Ovary (tissue), 9 donors: ENCODE results near the gene TMEFF2. TPM values are rescaled to one million over a fixed set of nuclear protein-coding genes. Genes with fewer than 3 reads are reported as not detected.
"Not testable (repeated sequence)": the region's sequence is repeated elsewhere in the genome, so short reads cannot be mapped to it uniquely, and the experiment has no call there.

ENCODE experiments used
- DNase-seq, 5 donors: peaks; one replicate each; pipeline ENCODE4 v3.0.0-alpha.2; 2019 to 2020
- H3K27ac ChIP-seq, 2 donors: fragments of 200-600 bp; one replicate each; pipeline versions ENCODE4 v1.5.1 to v1.8.0; 2019 to 2022
- H3K27me3 ChIP-seq: fragments of 200-600 bp; one replicate; pipeline ENCODE4 v1.8.0; 2022
- H3K36me3 ChIP-seq: fragments of 200-600 bp; sonication (generic); one replicate; pipeline ENCODE4 v1.5.1; 2019
- H3K4me1 ChIP-seq: one replicate; pipeline ENCODE4 v1.8.1; 2013; ENCODE audit warnings: mild to moderate bottlenecking, moderate library complexity; ENCODE audit not compliant: insufficient read depth
- H3K4me3 ChIP-seq: fragments of 200-600 bp; sonication (generic); one replicate; pipeline ENCODE4 v1.5.1; 2017
- H3K9me3 ChIP-seq, 2 donors: fragments of 200-600 bp in 1 of 2; sonication (generic) in 1 of 2; one replicate each; pipeline versions ENCODE4 v1.5.1 to v1.8.1; 2013 to 2019; ENCODE audit warnings: mild to moderate bottlenecking in 1 of 2, moderate library complexity in 1 of 2
- EP300 ChIP-seq: sonication (generic); formaldehyde crosslinking; IDR thresholded peaks from one replicate; pipeline ENCODE4 v1.6.1; 2017; ENCODE audit warnings: antibody characterized with exemption
- POLR2A ChIP-seq: fragments of 450-650 bp; IDR thresholded peaks from one replicate; pipeline ENCODE4 v1.6.1; 2017; ENCODE audit warnings: antibody characterized with exemption, mild to moderate bottlenecking, moderate library complexity
- WGBS, 3 donors: extraction: QIAGEN DNeasy Blood & Tissue Kit in 1 of 3; methylation state at CpG; one replicate each; pipeline versions ENCODE4 v1.1.5 to v1.1.7; 2013 to 2017; 5-methylcytosine and 5-hydroxymethylcytosine counted together
- intact Hi-C, 4 donors: fragments of 100-400 bp; cut with DNase I; formaldehyde crosslinking; loops; one replicate each; pipeline versions ENCODE4 v1.11.0 to v1.15.1; 2022 to 2023
- polyA plus RNA-seq, 2 donors: library from polyadenylated mRNA; stranded (reverse); fragments of 200-250 nt in 1 of 2; fragments of 350-450 nt in 1 of 2; fragmentation: Illumina TruSeq in 1 of 2; extraction: RNeasy Lipid Tissue Mini Kit (QIAGEN cat#74804) in 1 of 2; gene quantifications; one replicate each; pipeline ENCODE4 v1.2.3, GENCODE V29; 2013 to 2014
- total RNA-seq, 7 donors: library from RNA; depleted of rRNA in 2 of 7; stranded (reverse); fragments of >200 nt in 2 of 7; fragmentation: NEBNext Ultra II Directional in 3 of 7; extraction: Animal tissue kit (Norgen Biotek cat#: 25700) in 3 of 7; gene quantifications; one replicate each; pipeline versions ENCODE4 v1.1.0 to v1.2.4, GENCODE V29; 2016 to 2023
- TF ChIP-seq, protein P1 (sequence below), 3 donors: fragments of 450-650 bp in 2 of 3; fragments of 200-600 bp in 1 of 3; IDR thresholded peaks; one replicate each; pipeline versions ENCODE4 v1.5.1 to v1.8.0; 2016 to 2022; ENCODE audit warnings: antibody characterized with exemption in 3 of 3, mild to moderate bottlenecking in 1 of 3
- donor health status: DM: no; HTN: no; CAD: no; lungs with moderate emphysema.
- donor health status: DM: no; HTN: no; CAD: no.
- donor health status: Bipolar disorder and iron deficiency.
- donor health status: DM: yes; HTN: yes; CAD: no.
- donor health status: DM: no; HTN: no; CAD: no.
- donor health status: DM: yes; HTN: yes; CAD: no.

TMEFF2 gene
- total and polyA plus RNA-seq, 9 donors: 0.05 to 0.34 (median 0.08) TPM; not detected in 5

DNA sequence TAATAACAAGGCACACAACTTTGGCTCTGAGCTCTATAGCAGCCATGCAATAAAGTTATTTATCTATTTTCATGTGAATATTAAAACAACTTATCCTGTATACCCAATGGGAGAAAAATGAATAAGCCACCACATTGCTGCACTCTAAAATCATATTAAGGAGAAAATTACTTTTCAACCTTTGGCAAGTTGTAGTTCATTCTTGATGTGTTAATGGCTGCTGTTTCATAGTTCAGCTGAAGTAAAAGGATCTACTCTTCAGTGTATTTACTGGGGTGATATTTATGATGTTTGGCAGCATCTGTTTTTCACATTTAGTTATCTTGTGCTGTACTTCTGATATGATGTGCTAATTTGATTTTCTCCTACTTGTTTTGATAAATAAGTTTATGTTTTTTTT lies 71.8 kb downstream of the TMEFF2 start:
- no peak for DNase-seq
- Histone ChIP-seq H3K27me3 (no peaks in the 10 kb centered on the region), H3K4me1 (no peaks in the 10 kb centered on the region), H3K36me3 (no peaks in the 10 kb centered on the region), H3K27ac (no peak overlapping the region), H3K9me3 (no peaks in the 10 kb centered on the region), H3K4me3 (no peak overlapping the region)
- TF ChIP-seq EP300 (no peak), POLR2A (no peak)
- TF ChIP-seq, protein P1, sequence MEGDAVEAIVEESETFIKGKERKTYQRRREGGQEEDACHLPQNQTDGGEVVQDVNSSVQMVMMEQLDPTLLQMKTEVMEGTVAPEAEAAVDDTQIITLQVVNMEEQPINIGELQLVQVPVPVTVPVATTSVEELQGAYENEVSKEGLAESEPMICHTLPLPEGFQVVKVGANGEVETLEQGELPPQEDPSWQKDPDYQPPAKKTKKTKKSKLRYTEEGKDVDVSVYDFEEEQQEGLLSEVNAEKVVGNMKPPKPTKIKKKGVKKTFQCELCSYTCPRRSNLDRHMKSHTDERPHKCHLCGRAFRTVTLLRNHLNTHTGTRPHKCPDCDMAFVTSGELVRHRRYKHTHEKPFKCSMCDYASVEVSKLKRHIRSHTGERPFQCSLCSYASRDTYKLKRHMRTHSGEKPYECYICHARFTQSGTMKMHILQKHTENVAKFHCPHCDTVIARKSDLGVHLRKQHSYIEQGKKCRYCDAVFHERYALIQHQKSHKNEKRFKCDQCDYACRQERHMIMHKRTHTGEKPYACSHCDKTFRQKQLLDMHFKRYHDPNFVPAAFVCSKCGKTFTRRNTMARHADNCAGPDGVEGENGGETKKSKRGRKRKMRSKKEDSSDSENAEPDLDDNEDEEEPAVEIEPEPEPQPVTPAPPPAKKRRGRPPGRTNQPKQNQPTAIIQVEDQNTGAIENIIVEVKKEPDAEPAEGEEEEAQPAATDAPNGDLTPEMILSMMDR (IDR thresholded peaks at IDR 0.05): no peak
- intact Hi-C loops: no loop called here

DNA sequence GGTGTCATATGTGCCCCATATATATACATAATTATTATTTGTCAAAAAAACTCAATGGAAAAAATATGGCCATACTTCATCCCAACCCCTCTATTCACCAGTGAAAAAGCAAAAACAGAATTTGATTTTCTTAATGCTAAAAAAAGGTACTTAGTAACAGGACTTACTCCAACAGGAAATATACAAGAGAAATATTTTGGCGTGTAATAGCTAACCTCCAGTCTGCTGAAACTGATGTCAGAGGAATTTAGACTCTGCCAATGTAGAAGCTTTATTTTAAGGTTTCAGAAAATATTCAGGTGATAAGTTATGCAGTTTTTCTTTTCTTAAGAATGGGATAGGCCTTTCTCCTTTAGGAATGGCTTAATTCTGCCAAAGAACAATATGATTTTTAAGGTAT lies 72.6 kb downstream of the TMEFF2 start:
- Histone ChIP-seq H3K4me3 (no peak overlapping the region), H3K27me3 (no peaks in the 10 kb centered on the region), H3K4me1 (no peaks in the 10 kb centered on the region), H3K27ac (no peak overlapping the region), H3K9me3 (no peaks in the 10 kb centered on the region), H3K36me3 (no peaks in the 10 kb centered on the region)
- no peak for DNase-seq
- 10 to 36% (median 25%) methylated on average over 1 of the region's 1 CpG for WGBS, 3 donors
- TF ChIP-seq EP300 (no peak), POLR2A (no peak)
- TF ChIP-seq, protein P1 (IDR thresholded peaks at IDR 0.05): no peak
- intact Hi-C loops: no loop called here

GRCh38 chr2:192119536-192119935 lies 75.2 kb downstream of the TMEFF2 start:
- 70 to 84% (median 79%) methylated on average over 1 of the region's 1 CpG for WGBS, 3 donors
- H3K27ac ChIP-seq: no peak overlapping the region
- intact Hi-C loops: no loop called here

GRCh38 chr2:192117705-192118104 lies 77.0 kb downstream of the TMEFF2 start:
- Histone ChIP-seq H3K27me3 (no peaks in the 10 kb centered on the region), H3K27ac (no peak overlapping the region), H3K4me1 (no peaks in the 10 kb centered on the region), H3K4me3 (no peak overlapping the region), H3K36me3 (no peaks in the 10 kb centered on the region), H3K9me3 (no peaks in the 10 kb centered on the region)
- DNase-seq: no peak
- WGBS, 3 donors: 46 to 99% (median 46%) methylated on average over 2 of the region's 2 CpGs
- intact Hi-C loops: no loop called here
- TF ChIP-seq POLR2A: no peak
- TF ChIP-seq, protein P1 (IDR thresholded peaks at IDR 0.05): no peak
- TF ChIP-seq EP300: no peak

More at GRCh38 chr2:192119536-192119935, 75.2 kb downstream of the TMEFF2 start:
- no peak overlapping the region for H3K4me3 ChIP-seq
- TF ChIP-seq EP300 (no peak), POLR2A (no peak)
- TF ChIP-seq, protein P1 (IDR thresholded peaks at IDR 0.05): no peak
- no peaks in the 10 kb centered on the region for H3K4me1 ChIP-seq
- no peaks in the 10 kb centered on the region for H3K27me3 ChIP-seq
- DNase-seq: no peak
- H3K36me3 ChIP-seq: no peaks in the 10 kb centered on the region
- H3K9me3 ChIP-seq: no peaks in the 10 kb centered on the region

DNA sequence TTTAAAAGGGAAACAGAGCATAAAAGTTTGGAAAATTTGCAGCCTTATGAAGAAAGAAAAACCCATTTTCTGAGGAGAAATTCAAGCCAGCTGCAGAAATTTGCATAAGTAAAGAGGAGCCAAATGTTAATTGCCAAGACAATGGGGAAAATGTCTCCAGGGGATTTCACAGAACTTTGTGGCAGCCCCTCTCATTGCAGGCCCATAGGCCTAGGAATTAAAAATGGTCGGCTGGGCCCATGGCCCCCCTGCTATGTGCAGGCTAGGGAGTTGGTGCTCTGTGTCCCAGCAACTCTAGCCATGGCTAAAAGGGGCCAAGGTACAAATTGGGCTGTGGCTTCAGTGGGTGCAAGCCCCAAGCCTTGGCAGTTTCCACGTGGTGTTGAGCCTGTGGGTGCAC lies 83.2 kb downstream of the TMEFF2 start:
- H3K9me3 ChIP-seq, H3K36me3 ChIP-seq, H3K27ac ChIP-seq, H3K4me1 ChIP-seq, H3K27me3 ChIP-seq, intact Hi-C loops, DNase-seq, H3K4me3 ChIP-seq: not testable (repeated sequence)
- 67 to 73% (median 68%) methylated on average over 2 of the region's 2 CpGs for WGBS, 3 donors
